GM19025 (cell line): ENCODE results near the gene IQGAP1.
"Not testable (repeated sequence)": the region's sequence is repeated elsewhere in the genome, so short reads cannot be mapped to it uniquely, and the experiment has no call there.

ENCODE experiments used
- ATAC-seq: cut with Tn5 transposase; IDR thresholded peaks from one replicate; pipeline ENCODE4 v1.9.1; 2021; ENCODE audit warnings: mild to moderate bottlenecking, low read depth, moderate library complexity; ENCODE audit not compliant: unreplicated experiment

Gene IQGAP1

DNA sequence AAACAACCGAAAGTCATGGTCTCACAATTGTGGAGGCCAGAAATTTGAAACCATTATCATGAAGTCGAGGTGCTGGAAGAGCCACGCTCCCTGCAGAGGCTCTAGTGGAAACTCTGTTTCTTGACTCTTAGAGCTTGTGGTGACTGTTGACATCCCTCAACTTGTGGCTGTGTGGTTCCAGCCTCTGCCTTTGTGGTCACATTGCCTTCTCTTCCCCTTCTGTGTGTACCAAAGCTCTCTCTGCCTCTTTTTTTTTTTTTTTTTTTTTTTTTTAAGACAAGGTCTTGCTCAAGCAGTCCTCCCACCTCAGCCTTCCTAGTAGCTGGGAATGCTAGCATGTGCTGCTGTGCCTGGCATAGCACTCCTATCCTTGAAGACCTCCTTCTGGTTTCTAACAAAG lies 93.0 kb downstream of the IQGAP1 start:
- no peak for ATAC-seq

DNA sequence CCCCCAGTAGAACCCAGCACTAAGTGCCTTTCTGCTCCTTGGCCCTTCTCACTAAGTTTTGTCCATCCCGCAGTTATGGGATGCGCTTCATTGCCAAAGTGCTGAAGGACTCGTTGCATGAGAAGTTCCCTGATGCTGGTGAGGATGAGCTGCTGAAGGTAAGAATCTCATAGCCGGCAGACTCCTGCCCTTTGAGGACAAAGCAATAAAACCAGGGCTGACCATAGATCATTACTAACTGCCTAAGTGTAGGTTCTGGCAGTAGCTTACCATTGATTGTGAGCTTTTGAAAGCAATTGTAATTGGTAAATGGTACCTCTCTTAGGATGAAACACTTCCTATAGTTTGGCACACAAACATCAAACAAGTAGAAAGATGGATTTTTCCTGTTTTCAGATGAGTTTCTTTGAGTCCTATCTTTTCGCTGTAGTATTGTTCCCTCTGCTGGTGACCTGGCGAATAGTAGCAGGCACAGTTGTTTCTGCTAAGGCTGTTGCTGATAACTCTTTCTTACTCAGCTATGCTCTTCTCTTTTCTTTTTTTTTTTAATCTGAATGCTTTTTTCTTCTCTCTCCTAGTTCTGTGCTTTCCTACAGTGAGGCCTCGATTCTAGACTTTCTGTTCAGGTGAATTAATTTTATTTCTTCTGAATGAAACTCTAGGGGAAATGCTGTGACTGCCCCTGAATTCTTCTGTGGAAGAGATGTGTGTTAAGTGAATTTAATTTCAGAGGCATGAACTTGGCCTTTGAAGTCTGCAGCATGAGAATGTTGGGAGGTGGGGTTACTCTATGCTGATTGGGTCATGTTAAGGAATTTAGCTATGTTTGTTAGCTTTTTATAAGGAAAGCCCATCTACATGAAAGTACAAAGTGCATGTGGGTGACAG lies 94.3 kb downstream of the IQGAP1 start:
- no peak for ATAC-seq

DNA sequence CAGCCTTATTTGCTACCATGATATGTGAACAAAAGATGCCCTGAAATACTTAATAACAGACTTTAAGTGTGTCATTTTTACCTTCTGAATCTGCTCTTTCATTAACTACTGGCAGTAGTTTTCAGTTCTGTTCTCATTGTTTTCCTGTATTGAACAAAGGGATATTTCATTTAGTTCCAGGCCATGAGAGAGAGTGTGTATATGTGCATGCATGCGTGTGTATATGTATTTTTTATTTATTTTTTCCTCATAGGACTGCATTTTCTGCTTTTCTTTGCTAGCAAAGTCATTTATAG lies 94.9 kb downstream of the IQGAP1 start:
- no peak for ATAC-seq

DNA sequence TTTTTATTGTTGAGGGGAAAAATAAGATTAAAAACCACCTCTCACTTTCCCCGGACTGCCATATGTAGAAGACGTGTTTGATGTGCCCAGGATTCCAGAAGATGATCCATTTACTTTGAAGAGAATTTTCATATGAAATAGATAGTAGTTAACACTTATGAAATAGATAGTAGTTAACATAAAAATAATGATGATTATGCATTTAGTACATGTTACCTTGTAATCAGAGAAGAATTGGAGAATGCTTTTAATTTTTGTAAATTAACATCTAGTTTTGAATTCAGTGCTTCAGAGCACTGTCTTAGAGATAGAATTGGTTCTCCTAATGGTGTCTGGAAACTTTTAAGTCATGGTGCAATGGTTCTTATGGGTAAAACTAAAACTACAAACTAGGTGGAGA lies 95.6 kb downstream of the IQGAP1 start:
- ATAC-seq, result no peak

DNA sequence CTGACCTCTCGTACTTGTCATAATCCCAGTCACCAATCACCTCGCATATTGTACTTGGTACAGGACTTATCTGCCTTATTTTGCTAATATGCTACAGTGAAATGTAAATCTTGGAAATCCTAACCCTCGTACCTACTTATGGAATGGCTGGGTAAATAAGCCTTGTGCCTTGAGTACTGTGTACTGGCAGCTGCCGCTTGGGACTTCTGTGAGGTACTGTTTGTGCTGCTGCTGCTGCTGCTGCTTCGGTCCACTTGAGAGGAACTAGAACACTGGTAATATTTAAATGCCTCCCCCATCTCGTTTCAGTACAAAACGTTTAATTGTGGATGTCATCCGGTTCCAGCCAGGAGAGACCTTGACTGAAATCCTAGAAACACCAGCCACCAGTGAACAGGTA lies 99.1 kb downstream of the IQGAP1 start:
- ATAC-seq, result no peak

DNA sequence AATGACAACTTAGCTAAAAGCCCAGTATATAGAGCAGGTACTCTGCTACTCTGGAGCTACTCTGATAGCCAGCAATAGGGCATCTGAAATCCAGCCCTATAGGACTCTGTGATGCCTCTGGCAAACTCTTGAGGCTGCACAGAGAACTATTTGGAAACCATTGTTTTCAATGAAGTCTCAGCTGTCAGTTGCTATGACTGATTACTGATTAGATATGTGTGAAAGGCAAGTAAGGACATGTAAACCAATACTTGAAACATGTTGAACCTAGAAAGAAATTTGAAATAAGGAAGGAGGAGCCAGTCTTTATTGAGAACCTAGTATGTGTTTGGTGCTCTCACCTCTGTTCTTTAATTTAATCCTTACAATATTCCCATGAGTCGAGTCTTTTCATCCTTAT lies 101.5 kb downstream of the IQGAP1 start:
- ATAC-seq, result no peak

DNA sequence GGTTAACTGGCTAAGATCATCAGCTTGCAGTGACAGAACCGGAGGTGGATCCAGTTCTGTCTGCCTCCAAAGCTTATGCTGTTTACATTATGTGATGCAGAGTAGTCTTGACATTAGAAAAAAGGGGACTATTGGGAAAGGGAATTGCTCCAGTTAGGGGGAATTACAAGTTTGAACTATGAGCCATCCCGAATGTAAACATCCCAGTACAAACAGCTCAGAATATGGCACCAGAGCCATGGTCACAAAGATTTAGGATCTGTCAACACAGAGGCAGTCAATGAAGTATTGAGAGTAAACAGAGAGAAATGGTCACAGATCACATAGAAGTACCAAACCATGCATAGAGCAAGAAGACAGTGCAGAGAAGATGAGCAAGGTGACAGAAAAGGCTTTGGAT lies 101.9 kb downstream of the IQGAP1 start:
- ATAC-seq, result no peak

DNA sequence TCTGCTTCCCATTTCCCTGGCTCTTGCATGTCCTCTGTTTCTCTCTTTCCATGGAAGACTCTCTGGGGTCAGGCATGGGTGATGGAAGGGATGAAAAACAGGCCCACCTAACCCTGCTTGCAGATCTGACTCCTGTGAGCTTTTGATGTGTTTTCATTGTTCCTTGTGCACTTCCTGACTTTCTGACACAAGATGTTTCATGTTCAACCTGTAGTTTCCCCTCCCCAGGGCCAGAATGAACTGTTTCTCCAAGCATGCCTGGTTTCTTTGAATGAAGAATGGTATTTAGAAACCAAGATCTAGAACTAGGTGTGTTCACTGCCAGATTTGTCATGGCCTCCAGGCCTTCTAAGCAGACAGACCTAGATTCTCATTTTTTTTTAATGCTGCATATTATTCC lies 105.6 kb downstream of the IQGAP1 start:
- ATAC-seq, result no peak

DNA sequence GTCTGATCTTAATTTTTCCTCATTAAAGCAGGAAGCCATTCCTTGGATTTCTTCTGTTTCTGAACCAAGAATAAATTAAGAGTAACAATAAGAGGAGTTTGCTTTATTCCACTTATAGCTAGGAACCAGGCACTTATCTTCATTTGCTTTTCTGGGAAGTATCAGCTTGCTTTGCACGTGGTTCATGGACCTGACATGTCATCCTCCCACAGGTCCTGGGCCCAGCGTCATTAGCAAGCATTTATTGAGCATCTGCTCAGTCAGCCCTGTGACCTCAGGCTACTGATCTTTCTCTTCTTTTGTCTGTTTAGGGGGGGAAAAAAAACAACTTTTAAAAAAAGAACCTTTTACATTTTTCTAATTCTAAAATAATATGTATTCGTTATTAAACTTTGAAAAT lies 107.0 kb downstream of the IQGAP1 start:
- ATAC-seq, result no peak

DNA sequence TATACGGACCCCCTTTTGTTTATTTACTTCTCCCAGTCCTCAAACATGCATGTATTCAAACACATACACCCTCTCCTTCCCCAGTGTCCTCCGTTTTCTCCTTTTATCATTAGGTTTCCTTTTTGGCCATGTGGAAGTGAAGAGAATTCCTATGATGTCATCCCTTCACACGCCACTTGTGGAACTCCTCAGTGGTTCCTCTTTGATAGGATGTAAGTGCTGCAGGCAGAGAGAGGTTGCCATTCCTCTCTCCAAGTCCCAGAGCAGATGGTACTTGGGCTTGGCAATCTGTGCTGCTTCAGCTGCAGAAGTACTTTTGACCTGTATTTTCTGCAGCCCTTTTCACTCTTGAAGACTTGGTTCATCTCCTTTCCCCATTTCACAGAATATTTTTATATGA lies 108.7 kb downstream of the IQGAP1 start:
- ATAC-seq, result no peak

DNA sequence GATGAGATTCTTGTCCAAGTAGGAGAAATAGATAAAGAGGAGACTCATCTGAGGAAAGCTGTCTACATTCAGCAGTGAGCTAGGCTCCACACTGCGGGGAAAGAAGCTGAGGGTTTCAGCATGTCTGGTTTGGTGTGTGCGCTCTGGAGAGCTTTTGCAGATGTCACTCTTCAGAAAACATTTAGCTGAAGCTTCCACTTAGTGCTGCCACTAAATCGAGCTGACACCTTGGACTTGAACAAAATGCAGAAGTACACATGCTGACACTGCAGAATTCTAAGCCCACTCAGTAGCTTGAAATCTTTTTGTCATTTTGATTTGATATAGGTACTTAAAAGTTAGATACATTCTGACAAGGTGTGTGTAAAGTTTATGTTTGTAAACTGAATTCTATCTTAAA lies 109.3 kb downstream of the IQGAP1 start:
- ATAC-seq, result no peak

DNA sequence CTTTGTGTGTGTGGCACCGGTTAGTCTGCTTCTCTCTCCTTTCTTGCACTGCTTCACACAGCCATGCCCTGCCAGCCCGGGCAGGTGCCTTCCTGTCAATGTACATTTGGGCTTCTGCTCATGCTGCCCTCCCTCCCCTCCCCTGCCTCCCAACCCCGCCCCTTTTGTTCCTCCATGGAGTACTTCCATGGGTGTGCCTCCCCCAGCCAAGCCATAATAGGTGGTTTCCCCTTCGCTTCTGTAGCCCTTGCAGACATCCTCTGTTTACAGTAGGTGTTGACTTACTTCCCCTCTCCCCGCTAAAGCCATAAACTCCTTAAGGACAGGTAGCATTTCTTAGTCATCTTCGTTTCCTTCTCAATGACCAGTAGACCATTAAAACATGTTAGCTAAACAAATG lies 109.9 kb downstream of the IQGAP1 start:
- ATAC-seq, result no peak

DNA sequence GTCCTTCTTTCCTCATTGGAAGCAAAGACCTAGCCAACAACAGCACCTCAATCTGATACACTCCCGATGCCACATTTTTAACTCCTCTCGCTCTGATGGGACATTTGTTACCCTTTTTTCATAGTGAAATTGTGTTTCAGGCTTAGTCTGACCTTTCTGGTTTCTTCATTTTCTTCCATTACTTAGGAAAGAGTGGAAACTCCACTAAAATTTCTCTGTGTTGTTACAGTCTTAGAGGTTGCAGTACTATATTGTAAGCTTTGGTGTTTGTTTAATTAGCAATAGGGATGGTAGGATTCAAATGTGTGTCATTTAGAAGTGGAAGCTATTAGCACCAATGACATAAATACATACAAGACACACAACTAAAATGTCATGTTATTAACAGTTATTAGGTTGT lies 112.1 kb downstream of the IQGAP1 start:
- no peak for ATAC-seq

DNA sequence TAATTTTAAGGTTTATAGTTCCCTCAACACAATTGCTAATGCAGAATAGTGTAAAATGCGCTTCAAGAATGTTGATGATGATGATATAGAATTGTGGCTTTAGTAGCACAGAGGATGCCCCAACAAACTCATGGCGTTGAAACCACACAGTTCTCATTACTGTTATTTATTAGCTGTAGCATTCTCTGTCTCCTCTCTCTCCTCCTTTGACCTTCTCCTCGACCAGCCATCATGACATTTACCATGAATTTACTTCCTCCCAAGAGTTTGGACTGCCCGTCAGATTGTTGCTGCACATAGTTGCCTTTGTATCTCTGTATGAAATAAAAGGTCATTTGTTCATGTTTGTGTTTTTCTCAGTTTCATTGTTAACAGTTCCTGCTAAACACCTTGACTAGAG lies 113.9 kb downstream of the IQGAP1 start:
- ATAC-seq, result no peak

DNA sequence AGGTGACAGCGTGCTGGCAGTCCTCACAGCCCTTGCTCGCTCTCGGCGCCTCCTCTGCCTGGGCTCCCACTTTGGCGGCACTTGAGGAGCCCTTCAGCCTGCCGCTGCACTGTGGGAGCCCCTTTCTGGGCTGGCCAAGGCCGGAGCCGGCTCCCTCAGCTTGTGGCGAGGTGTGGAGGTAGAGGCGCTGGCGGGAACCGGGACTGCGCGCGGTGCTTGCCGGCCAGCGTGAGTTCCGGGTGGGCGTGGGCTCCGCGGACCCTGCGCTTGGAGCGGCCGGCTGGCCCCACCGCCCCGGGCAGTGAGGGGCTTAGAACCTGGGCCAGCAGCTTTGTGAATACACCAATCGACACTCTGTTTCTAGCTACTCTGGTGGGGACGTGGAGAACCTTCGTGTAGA lies 122.7 kb downstream of the IQGAP1 start:
- ATAC-seq, result not testable (repeated sequence)

DNA sequence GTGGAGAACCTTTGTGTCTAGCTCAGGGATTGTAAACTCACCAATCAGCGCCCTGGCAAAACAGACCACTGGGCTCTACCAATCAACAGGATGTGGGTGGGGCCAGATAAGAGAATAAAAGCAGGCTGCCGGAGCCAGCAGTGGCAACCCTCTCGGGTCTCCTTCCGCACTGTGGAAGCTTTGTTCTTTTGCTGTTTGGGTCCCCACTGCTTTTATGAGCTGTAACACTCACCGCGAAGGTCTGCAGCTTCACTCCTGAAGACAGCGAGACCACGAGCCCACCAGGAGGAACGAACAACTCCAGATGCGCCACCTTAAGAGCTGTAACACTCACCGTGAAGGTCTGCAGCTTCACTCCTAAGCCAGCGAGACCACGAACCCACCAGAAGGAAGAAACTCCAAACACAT lies 123.2 kb downstream of the IQGAP1 start:
- not testable (repeated sequence) for ATAC-seq

DNA sequence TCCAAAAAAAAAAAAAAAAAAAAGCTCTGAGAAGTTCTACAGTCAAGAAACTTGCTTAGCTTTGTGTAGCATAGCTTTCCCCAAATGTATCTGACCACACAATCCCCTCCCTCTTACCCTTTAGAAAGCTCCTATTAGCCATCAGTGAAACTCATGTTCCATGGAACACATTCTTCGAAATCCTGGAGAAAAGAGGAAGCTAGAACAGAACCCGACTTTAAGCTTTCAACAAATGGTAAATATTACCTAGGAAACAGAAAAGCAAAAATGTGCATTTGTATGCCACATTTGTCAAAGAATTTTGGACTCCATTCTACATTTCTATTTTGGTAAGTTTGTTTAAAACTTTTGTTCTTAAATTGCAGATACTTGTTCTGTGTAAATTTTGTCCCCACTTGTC lies 124.2 kb downstream of the IQGAP1 start:
- no peak for ATAC-seq

DNA sequence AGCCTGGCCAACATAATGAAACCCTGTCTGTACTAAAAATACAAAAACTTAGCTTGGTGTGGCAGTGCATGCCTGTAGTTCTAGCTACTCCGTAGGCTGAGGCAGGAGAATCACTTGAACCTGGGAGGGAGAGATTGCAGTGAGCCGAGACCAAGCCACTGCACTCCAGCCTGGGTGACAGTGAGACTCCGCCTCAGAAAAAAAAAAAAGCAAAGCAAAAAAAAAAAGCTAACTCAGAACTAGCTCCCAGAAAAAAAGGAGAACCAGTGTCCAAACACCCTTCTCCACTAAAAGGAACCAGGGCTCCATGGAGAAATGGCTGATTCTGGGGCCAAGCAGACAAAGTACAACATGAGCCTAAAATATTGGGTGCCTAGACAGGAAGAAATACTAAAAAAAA lies 124.9 kb downstream of the IQGAP1 start:
- no peak for ATAC-seq

DNA sequence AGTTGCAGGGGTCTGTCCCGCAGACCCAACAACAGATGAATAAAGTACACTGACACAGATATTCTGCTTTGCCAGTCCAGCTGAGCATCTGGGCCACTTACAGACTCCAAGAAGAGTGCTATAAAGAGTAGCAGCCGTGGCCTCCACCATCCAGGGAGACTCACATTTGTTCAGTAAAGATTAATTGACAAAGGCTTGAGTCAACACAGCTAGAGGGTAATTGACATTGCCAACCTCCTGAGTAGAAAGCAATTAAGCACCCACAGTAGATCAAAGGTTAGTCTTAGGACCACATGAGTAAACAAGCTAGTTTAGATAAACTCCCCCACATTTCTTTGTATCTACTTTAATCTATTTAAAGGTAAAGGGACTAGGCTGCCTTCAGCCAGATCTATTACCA lies 125.4 kb downstream of the IQGAP1 start:
- ATAC-seq, result no peak

DNA sequence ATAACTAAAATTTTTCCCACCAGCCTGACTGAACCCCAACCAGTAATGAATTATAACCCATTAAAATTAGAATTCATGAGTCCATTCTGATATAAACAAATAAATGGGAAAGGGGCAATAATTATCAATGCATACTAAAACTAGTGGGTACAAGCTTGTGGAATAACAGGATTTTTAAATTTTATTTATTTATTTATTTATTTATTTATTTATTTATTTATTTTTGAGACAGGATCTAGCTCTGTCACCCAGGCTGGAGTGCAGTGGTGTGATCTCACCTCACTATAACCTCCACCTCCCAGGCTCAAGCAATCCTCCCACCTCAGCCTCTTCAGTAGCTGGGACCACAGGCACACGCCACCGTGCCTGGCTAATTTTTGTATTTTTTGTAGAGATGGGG lies 125.9 kb downstream of the IQGAP1 start:
- ATAC-seq, result not testable (repeated sequence)

DNA sequence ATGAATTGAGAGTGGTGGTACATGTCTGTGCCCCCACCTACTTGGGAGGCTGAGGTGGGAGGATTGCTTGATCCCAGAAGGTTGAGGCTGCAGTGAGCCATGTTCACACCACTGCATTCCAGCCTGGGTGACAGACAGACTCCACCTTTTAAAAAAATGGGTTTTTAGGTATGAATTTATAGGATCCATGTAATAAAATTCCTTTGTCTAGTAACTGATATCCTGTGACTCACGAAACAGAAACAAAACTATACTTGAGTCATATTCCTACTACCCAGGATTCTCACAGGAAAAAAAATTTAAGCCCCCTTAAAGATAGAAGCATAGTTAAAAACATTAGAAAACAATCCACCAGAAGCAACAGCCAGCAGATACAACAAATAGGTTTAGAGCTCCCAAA lies 131.6 kb downstream of the IQGAP1 start:
- ATAC-seq, result no peak

DNA sequence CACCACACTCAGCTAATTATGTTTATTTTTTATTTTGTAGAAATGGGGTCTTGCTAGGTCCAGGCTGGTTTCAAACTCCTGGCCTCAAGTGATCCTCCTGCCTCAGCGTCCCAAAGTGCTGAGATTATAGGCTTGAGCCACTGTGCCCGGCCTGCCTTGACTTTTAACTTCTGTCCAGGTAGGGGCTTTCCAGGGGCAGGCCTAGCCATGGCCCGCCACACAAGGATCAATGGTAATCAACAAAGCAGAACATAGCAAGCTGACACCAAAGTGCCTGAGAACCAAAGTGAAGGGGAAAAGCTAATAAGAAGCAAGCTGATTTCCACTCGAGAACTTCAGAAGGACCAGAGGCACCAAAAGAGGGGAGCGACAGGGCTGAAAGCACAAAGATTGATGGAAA lies 132.3 kb downstream of the IQGAP1 start:
- no peak for ATAC-seq

DNA sequence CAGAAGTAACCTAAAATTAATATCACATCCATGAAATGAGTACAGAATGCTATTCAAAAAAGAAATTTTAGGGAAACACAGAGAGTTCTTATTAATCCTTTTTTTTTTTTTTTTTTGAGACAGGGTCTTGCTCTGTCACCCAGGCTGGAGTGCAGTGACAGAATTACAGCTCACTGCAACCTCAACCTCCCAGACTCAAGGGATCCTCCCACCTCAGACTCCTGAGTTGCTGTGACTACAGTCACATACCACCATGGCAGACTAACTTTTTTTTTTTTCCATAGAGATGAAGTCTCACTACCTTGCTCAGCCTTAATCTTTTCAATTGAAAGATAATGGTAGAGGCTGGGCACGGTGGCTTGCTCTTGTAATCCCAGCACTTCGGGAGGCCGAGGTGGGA lies 135.3 kb downstream of the IQGAP1 start:
- ATAC-seq, result no peak
